H1 (cell line): ENCODE data around the gene KCNJ3. TPM values are rescaled to one million over a fixed set of nuclear protein-coding genes. Genes with fewer than 3 reads are reported as not detected.

Experiments
- ATF3 ChIP-seq: IDR thresholded peaks from 2 replicates; pipeline ENCODE4 v1.6.1; 2011; ENCODE audit warnings: low read depth, mild to moderate bottlenecking, low read length; ENCODE audit not compliant: insufficient read depth
- BACH1 ChIP-seq: IDR thresholded peaks from 2 replicates; pipeline ENCODE4 v1.6.1; 2012; ENCODE audit warnings: low read length, improper control_type of control experiment
- BCL11A ChIP-seq, 2 experiments: IDR thresholded peaks; one replicate each; pipeline ENCODE4 v1.6.1; 2011; ENCODE audit warnings: low read depth in 2 of 2, low read length in 2 of 2, mild to moderate bottlenecking in 2 of 2
- CBX5 ChIP-seq: fragments of 300-800, 300-1000 bp; sonication (generic); IDR thresholded peaks from 2 replicates; pipeline ENCODE4 v1.7.1; 2016; ENCODE audit warnings: antibody characterized with exemption, low read length, low read depth
- CHD1 ChIP-seq: IDR thresholded peaks from 2 replicates; pipeline ENCODE4 v1.6.1; 2012; ENCODE audit warnings: low read depth, low read length, improper control_type of control experiment
- CHD2 ChIP-seq: IDR thresholded peaks from 2 replicates; pipeline ENCODE4 v1.6.1; 2012; ENCODE audit warnings: low read length, improper control_type of control experiment
- CTBP2 ChIP-seq: IDR thresholded peaks from 2 replicates; pipeline ENCODE4 v1.7.0; 2011; ENCODE audit warnings: borderline replicate concordance, mild to moderate bottlenecking, moderate library complexity, mixed read lengths, low read length; ENCODE audit not compliant: insufficient read depth, insufficient read length
- EGR1 ChIP-seq: IDR thresholded peaks from 2 replicates; pipeline ENCODE4 v1.6.1; 2011; ENCODE audit warnings: low read depth, low read length, borderline replicate concordance
- GABPA ChIP-seq: IDR thresholded peaks from 2 replicates; pipeline ENCODE4 v1.6.1; 2011; ENCODE audit warnings: mild to moderate bottlenecking, low read length, moderate library complexity, borderline replicate concordance; ENCODE audit not compliant: insufficient read depth
- GTF2F1 ChIP-seq: IDR thresholded peaks from 2 replicates; pipeline ENCODE4 v1.6.1; 2012; ENCODE audit warnings: low read depth, low read length, improper control_type of control experiment, borderline replicate concordance
- HDAC2 ChIP-seq, 2 experiments: fragments of 300-600 bp in 1 of 2; sonication (generic) in 1 of 2; IDR thresholded peaks; 2 replicates each; pipeline ENCODE4 v1.6.1; 2011 to 2012; ENCODE audit warnings: low read depth in 2 of 2, low read length in 2 of 2, mild to moderate bottlenecking in 2 of 2, moderate library complexity in 2 of 2, borderline replicate concordance in 1 of 2, inconsistent platforms in 1 of 2
- KDM4A ChIP-seq: IDR thresholded peaks from one replicate; pipeline ENCODE4 v1.7.1; 2012; ENCODE audit warnings: low read depth, mild to moderate bottlenecking, moderate library complexity, low read length, inconsistent platforms; ENCODE audit not compliant: severe bottlenecking
- PHF8 ChIP-seq: fragments of 200-600 bp; sonication (generic); conservative IDR thresholded peaks from 2 replicates; pipeline ENCODE4 v1.7.1; 2012; ENCODE audit warnings: low read depth, mild to moderate bottlenecking, inconsistent platforms, low read length, moderate library complexity
- POLR2AphosphoS5 ChIP-seq: IDR thresholded peaks from 2 replicates; pipeline ENCODE4 v1.6.1; 2011; ENCODE audit warnings: low read depth, low read length
- POU5F1 ChIP-seq: IDR thresholded peaks from 2 replicates; pipeline ENCODE4 v1.6.1; 2011; ENCODE audit warnings: low read depth, mild to moderate bottlenecking, low read length, moderate library complexity
- RNF2 ChIP-seq: fragments of 200-900, 300-1000 bp; sonication (generic); IDR thresholded peaks from 2 replicates; pipeline ENCODE4 v1.7.1; 2016; ENCODE audit warnings: borderline replicate concordance, low read depth, mild to moderate bottlenecking, antibody characterized with exemption, low read length; ENCODE audit not compliant: poor library complexity, severe bottlenecking; ENCODE audit errors: missing control alignments
- SP1 ChIP-seq: IDR thresholded peaks from 2 replicates; pipeline ENCODE4 v1.6.1; 2011; ENCODE audit warnings: low read depth, low read length
- SP4 ChIP-seq: IDR thresholded peaks from 2 replicates; pipeline ENCODE4 v1.6.1; 2012; ENCODE audit warnings: low read length, inconsistent platforms
- SUZ12 ChIP-seq: fragments of 200-600 bp; sonication (generic); IDR thresholded peaks from 2 replicates; pipeline ENCODE4 v1.6.1; 2012; ENCODE audit warnings: mild to moderate bottlenecking, inconsistent platforms, low read length, moderate library complexity, mixed read lengths
- TAF1 ChIP-seq: IDR thresholded peaks from 2 replicates; pipeline ENCODE4 v1.6.1; 2011; ENCODE audit warnings: mild to moderate bottlenecking, low read depth, low read length
- TAF7 ChIP-seq: optimal IDR thresholded peaks from 2 replicates; pipeline ENCODE3; 2011; ENCODE audit warnings: low read depth, mild to moderate bottlenecking, inconsistent platforms, low read length, moderate library complexity, borderline replicate concordance
- TBP ChIP-seq: IDR thresholded peaks from 2 replicates; pipeline ENCODE4 v1.6.1; 2011; ENCODE audit warnings: low read depth, low read length, improper control_type of control experiment
- polyA plus RNA-seq, 7 experiments: library from polyadenylated mRNA; depleted of rRNA in 3 of 7; stranded (reverse) in 5 of 7; unstranded in 2 of 7; fragments of >200 nt in 5 of 7; fragments of 200-250 nt in 2 of 7; gene quantifications; 1 replicate in 5 of 7; 2 replicates in 1 of 7; 4 replicates in 1 of 7; pipeline versions ENCODE4 v1.2.1 to v1.2.3, GENCODE V29; 2011 to 2013; ENCODE audit warnings: missing spikeins in 2 of 7, mixed read lengths in 2 of 7
- total RNA-seq: library from RNA; stranded (reverse); fragmentation: NEBNext Ultra II Directional; extraction: Animal tissue kit (Norgen Biotek cat#: 25700); gene quantifications from 2 replicates; pipeline ENCODE4 v1.2.1, GENCODE V29; 2021
- TF ChIP-seq, protein P1 (sequence below): IDR thresholded peaks from 2 replicates; pipeline ENCODE4 v1.6.1; 2012; ENCODE audit warnings: inconsistent platforms

KCNJ3 gene
- total and polyA plus RNA-seq, 2 of the 8 experiments (the other 6 are each of a cell fraction or from before 2014, with no cell fraction given) = 0.11 to 0.50 TPM

DNA sequence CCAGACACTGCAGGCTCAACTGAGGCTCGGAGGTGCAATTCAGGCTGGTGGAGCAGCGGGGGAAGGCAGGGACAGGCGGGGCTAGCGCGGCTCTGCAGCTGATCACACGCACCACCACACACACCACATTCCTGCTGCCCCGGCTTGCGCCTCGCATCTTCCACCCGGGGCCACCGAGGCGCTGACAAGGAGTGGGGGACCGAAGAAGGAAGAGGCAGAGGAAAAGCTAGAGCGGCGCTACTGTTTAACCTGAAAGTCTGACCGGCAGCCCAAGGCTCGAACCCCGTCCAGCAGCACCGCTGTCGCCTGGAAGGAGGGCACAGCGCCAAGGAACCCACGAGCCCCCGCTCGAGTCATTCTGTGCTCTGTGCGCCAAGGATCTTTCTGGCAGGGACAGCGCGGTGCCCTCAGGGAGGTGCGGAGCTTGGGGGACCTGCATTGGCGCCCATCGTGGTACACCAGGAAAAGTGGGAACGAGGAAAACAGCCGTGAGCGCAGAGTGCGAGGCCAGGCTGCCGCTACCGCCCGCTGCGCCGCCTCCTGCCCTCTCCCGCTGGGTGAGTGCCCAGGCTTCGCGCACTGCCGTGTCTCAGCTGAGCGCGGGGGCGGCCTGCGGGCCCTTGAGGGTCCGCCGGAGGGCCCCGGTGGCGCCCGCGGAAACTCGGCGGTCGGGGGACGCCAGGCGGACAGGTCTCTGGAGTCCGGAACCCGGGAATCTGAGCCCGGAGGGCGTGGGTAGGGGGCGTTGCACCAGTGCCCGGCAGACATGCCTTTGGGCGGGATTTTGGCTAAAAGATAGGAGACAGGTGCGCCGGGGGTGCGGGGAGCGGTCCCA is 860 bp upstream of the KCNJ3 start (continued):
- TF ChIP-seq CTBP2 (peak; percentile 51), TBP (0 out of 2 replicates have a peak, but pooled peaks have one; percentile 37), GABPA (no peak), CHD1 (no peak), POU5F1 (no peak), SUZ12 (peak; percentile 52; the same call in 1 of the 2 replicates), BCL11A (IDR thresholded peaks at IDR 0.05; ENCODE audit: low read depth in 2 of 2, low read length in 2 of 2) (no peak), TAF7 (no peak), ATF3 (no peak), RNF2 (peak; percentile 57), CHD2 (no peak), GTF2F1 (no peak), BACH1 (no peak), PHF8 (0 out of 2 replicates have a peak, but pooled peaks have one; percentile 14), EGR1 (peak; percentile 67; the same call in 1 of the 2 replicates), TAF1 (no peak), CBX5 (no peak), KDM4A (peak; percentile 97), POLR2AphosphoS5 (no peak), HDAC2 (IDR thresholded peaks at IDR 0.05; ENCODE audit: borderline replicate concordance in 1 of 2, low read depth in 2 of 2, low read length in 2 of 2) (peak in 1 of 2 experiments; percentile 73; a peak in 1 of 4 replicates), SP1 (no peak), SP4 (no peak)
- TF ChIP-seq, protein P1, sequence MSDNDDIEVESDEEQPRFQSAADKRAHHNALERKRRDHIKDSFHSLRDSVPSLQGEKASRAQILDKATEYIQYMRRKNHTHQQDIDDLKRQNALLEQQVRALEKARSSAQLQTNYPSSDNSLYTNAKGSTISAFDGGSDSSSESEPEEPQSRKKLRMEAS = peak; percentile 91
